AG04449 (cell line): ENCODE results near the gene LCN10.

Experiments
- CTCF ChIA-PET: fragments of 350-600 bp; formaldehyde crosslinking; extraction: SDS; loops from one replicate; lab custom pipeline; 2021; ENCODE audit warnings: antibody characterized with exemption; lab: Yijun Ruan, JAX
- POLR2A ChIA-PET: fragments of 400-600, 350-600 bp; formaldehyde crosslinking; extraction: SDS; loops from one replicate; lab custom pipeline; 2020; ENCODE audit warnings: antibody characterized with exemption, inconsistent platforms; lab: Yijun Ruan, JAX
- DNase-seq: peaks from one replicate; pipeline ENCODE4 v3.0.0-alpha.2; 2010; ENCODE audit warnings: low read depth, low spot score
- H3K4me3 ChIP-seq: 2 replicates; pipeline ENCODE4 v1.5.1; 2011; ENCODE audit warnings: low read depth, mild to moderate bottlenecking, control low read depth, low read length
- TF ChIP-seq, protein P1 (sequence below): IDR thresholded peaks from one replicate; pipeline ENCODE4 v1.5.1; 2011; ENCODE audit warnings: mild to moderate bottlenecking, moderate library complexity, low read length, control low read depth, inconsistent platforms; ENCODE audit not compliant: insufficient read depth; ENCODE audit errors: missing control alignments

LCN10 gene

GRCh38 chr9:136748201-136748600 lies 5.5 kb upstream of the LCN10 start, which contains the start of gene LCN6:
LCN6 (minus strand) TSS chr9:136748525; CDS start chr9:136748483, 42 bp downstream.
- ChIA-PET CTCF (interaction anchor here (1.1 kb wide), 1 partner anchor 12 kb away, joined by 4 read pairs; no protein-coding TSS in a partner anchor), POLR2A (no interaction called here)
- DNase-seq = no peak
- TF ChIP-seq, protein P1, sequence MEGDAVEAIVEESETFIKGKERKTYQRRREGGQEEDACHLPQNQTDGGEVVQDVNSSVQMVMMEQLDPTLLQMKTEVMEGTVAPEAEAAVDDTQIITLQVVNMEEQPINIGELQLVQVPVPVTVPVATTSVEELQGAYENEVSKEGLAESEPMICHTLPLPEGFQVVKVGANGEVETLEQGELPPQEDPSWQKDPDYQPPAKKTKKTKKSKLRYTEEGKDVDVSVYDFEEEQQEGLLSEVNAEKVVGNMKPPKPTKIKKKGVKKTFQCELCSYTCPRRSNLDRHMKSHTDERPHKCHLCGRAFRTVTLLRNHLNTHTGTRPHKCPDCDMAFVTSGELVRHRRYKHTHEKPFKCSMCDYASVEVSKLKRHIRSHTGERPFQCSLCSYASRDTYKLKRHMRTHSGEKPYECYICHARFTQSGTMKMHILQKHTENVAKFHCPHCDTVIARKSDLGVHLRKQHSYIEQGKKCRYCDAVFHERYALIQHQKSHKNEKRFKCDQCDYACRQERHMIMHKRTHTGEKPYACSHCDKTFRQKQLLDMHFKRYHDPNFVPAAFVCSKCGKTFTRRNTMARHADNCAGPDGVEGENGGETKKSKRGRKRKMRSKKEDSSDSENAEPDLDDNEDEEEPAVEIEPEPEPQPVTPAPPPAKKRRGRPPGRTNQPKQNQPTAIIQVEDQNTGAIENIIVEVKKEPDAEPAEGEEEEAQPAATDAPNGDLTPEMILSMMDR = no peak
- H3K4me3 ChIP-seq = no peak within 1 kb of the TSS

DNA sequence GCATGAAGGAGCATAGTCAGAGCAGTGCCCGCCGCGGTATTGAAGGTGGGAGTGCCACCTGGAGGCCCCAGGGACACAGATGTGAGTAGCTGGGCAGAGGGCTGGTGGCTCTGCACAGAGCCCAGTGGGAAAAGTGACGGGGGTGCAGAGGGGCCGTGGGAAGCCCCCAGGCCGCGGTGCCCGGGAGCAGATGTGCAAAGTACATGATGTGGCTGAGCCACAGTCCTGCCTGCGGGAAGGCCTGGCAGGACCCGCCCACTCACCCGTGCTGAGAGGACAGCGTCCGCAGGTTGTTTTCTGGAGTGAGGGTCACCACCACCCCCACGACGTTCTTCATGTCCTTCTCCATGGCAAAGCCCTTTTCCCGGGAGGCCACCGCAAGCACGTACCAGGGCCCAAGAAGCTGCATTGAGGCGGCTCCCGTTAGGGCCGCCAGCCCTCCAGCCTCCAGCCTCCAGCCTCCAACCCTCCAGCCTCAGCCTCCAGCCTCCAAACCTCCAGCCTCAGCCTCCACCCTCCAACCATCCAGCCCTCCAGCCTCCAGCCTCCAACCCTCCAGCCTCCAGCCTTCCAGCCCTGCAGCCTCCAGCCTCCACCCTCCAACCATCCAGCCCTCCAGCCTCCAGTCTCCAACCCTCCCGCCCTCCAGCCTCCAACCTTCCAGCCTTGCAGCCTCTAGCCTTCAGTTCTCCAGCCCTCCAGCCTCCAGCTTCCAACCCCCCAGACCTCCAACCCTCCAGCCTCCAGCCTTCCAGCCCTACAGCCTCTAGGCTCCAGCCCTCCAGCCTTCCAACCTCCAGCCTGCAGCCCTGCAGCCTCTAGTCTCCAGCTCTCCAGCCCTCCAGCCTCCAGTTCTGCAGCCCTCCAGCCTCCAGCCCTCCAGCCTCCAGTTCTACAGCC lies 4.7 kb upstream of the LCN10 start:
- TF ChIP-seq, protein P1 = no peak
- no peak for DNase-seq
- ChIA-PET CTCF (interaction anchor here (1.1 to 1.6 kb wide), 2 partner anchors 13 to 22 kb away, joined by 3 to 4 read pairs; no protein-coding TSS in a partner anchor), POLR2A (no interaction called here)
- H3K4me3 ChIP-seq = no peak overlapping the region

GRCh38 chr9:136746621-136747020 lies 3.9 kb upstream of the LCN10 start:
- CTCF ChIA-PET = interaction anchor here (1.6 kb wide), 1 partner anchor 23 kb away, joined by 3 read pairs; no protein-coding TSS in a partner anchor
- H3K4me3 ChIP-seq = no peak overlapping the region
- POLR2A ChIA-PET = no interaction called here
- no peak for DNase-seq
- TF ChIP-seq, protein P1 = no peak

DNA sequence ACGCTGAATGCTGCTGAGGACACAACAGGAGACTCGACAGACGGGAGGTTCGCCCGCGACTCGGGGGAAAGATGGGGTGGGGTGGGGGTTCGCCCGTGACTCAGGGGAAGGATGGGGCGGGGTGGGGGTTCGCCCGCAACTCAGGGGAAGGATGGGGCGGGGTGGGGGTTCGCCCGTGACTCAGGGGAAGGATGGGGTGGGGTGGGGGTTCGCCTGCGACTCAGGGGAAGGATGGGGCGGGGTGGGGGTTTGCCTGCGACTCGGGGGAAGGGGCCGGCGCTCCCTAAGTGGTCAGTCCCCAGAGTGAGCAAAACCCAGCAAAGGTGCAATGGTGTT lies 3.4 kb upstream of the LCN10 start:
- CTCF ChIA-PET = interaction anchor here (1.5 kb wide), 1 partner anchor 20 kb away, joined by 3 read pairs; no protein-coding TSS in a partner anchor
- POLR2A ChIA-PET = no interaction called here
- TF ChIP-seq, protein P1 = no peak
- no peak for DNase-seq
- no peak overlapping the region for H3K4me3 ChIP-seq

GRCh38 chr9:136745389-136746154 lies 2.8 kb upstream of the LCN10 start:
- TF ChIP-seq, protein P1 = no peak
- no peak overlapping the region for H3K4me3 ChIP-seq
- DNase-seq = no peak
- POLR2A ChIA-PET = interaction anchor here (2.1 kb wide), 1 partner anchor 17 kb away, joined by 17 read pairs; no protein-coding TSS in a partner anchor
- CTCF ChIA-PET = interaction anchor here (0.9 to 2.5 kb wide), 4 partner anchors 13 to 38 kb away, joined by 3 to 9 read pairs (median 3); partner anchors contain the start of gene LCN8

DNA sequence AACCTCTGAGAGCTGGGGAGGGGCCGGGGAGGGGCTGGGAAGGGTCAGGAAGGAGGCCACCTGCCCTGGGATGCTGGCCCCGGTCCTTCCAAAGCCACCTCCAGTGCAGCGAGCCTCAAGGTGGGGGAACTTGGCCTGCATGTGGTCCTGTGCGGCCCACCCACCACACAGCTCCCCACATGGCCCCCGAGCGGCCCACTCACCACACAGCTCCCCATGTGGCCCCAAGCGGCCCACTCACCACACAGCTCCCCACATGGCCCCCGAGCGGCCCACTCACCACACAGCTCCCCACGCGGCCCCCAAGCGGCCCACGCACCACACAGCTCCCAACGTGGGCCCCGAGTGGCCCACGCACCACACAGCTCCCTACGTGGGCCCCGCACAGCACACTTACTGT lies 2.0 kb upstream of the LCN10 start:
- ChIA-PET CTCF (interaction anchor here (0.9 to 2.5 kb wide), 5 partner anchors 13 to 39 kb away, joined by 3 to 9 read pairs (median 3); partner anchors contain the start of gene LCN8), POLR2A (interaction anchor here (2.1 kb wide), 1 partner anchor 17 kb away, joined by 17 read pairs; no protein-coding TSS in a partner anchor)
- no peak overlapping the region for H3K4me3 ChIP-seq
- TF ChIP-seq, protein P1 = no peak
- DNase-seq = no peak
